Right lobe of liver (tissue), 6 donors: ENCODE results near the gene KDM1A. TPM values are rescaled to one million over a fixed set of nuclear protein-coding genes. Genes with fewer than 3 reads are reported as not detected.

Source experiments
- ATAC-seq, 4 donors: fragments of 200-7000 bp; cut with Tn5 transposase; one replicate each; pipeline ENCODE4 v1.9.1; 2020; ENCODE audit warnings: mild to moderate bottlenecking in 4 of 4, moderate library complexity in 4 of 4
- DNase-seq, 3 donors: peaks; one replicate each; pipeline ENCODE4 v3.0.0-alpha.2; 2020
- H3K27ac ChIP-seq, 3 donors: fragments of 200-600 bp; one replicate each; pipeline ENCODE4 v1.8.0; 2022
- H3K27me3 ChIP-seq, 2 donors: fragments of 200-600 bp; one replicate each; pipeline ENCODE4 v1.8.0; 2022
- H3K36me3 ChIP-seq, 4 donors: fragments of 200-600 bp; sonication (generic) in 1 of 4; one replicate each; pipeline versions ENCODE4 v1.5.1 to v1.8.0; 2017 to 2022; ENCODE audit warnings: control low read depth in 1 of 4
- H3K4me1 ChIP-seq, 4 donors: fragments of 200-600 bp; sonication (generic) in 1 of 4; one replicate each; pipeline versions ENCODE4 v1.5.1 to v1.8.0; 2017 to 2022; ENCODE audit warnings: control low read depth in 1 of 4
- H3K4me3 ChIP-seq, 3 donors: fragments of 200-600 bp; one replicate each; pipeline ENCODE4 v1.8.0; 2022
- H3K9me3 ChIP-seq, 4 donors: fragments of 200-600 bp; sonication (generic) in 1 of 4; one replicate each; pipeline versions ENCODE4 v1.5.1 to v1.8.0; 2017 to 2022; ENCODE audit warnings: control low read depth in 1 of 4
- POLR2A ChIP-seq: fragments of 450-650 bp; IDR thresholded peaks from one replicate; pipeline ENCODE4 v1.6.1; 2017; ENCODE audit warnings: antibody characterized with exemption, mild to moderate bottlenecking
- WGBS: methylation state at CpG from one replicate; pipeline ENCODE4 v1.1.6; 2018; ENCODE audit warnings: low coverage, low lambda C conversion rate; ENCODE audit not compliant: insufficient coverage; ENCODE audit errors: missing lambda C conversion rate; 5-methylcytosine and 5-hydroxymethylcytosine counted together
- intact Hi-C, 2 donors: fragments of 100-400 bp; cut with DNase I; formaldehyde crosslinking; loops; one replicate each; pipeline versions ENCODE4 v1.11.2 to v1.14.1; 2022
- total RNA-seq, 6 experiments: library from RNA; depleted of rRNA in 2 of 6; stranded (reverse); fragments of >200 nt in 2 of 6; fragmentation: NEBNext Ultra II Directional in 3 of 6; extraction: Animal tissue kit (Norgen Biotek cat#: 25700) in 3 of 6; gene quantifications; one replicate each; pipeline versions ENCODE4 v1.1.0 to v1.2.4, GENCODE V29; 2016 to 2023
- TF ChIP-seq, protein P1 (sequence below), 4 donors: fragments of 200-600 bp in 3 of 4; fragments of 450-650 bp in 1 of 4; IDR thresholded peaks; one replicate each; pipeline versions ENCODE4 v1.5.1 to v1.8.0; 2016 to 2022; ENCODE audit warnings: antibody characterized with exemption in 4 of 4, mild to moderate bottlenecking in 2 of 4
- donor health status: DM: no; HTN: yes; CAD: no.
- donor health status: DM: no; HTN: no; CAD: no.
- donor health status: DM: no; HTN: no; CAD: no.
- donor health status: DM: no; HTN: yes; CAD: no.
- donor health status: DM: no; HTN: yes; CAD: no.

The KDM1A gene
- total RNA-seq, 6 experiments from 2014 or later = 15.3 to 22.2 (median 18.6) TPM

DNA sequence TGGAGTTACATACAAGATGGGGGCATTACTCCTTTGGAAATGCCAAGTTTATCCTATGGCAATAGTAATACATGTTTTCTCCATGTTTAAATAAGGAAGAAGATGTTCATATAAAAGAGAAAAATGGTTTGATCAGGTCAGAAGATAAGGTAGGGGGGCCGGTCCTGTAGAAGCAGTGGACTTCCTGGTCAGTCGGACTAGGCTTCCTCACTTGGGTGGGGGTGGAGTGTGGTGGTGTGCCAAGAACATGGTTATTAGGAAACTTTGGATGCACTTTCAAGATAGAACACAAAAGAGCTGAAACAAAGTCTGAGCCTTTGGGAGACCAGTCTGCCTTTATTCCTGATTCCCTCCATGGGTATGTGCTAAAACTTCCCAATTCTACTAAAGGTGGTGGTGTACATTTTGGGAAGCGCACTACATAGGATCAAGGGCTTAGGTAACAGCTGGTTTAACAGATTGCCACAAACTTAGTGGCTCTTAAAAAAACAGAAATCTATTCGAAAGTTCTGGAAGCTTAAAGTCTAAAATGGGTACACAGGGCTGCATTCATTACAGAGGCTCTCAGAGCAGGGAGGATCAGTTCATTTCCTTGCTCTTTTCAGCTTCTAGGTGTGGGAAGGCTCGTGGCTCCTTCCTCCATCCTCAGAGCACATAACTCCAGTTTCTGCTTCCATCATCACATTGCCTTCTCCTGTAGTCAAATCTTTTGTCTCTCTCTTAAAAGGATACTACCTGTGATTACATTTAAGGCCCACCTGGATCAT, 64.6 kb downstream of the KDM1A start:
- 47% methylated on average over 3 of the region's 5 CpGs for WGBS
- ATAC-seq = peak; percentile 60 to 86 (median 80)
- no peaks in the 10 kb centered on the region for H3K4me1 ChIP-seq
- peaks cover 0 to 47% (median 2%) of the 10 kb centered on the region in 4 donors for H3K36me3 ChIP-seq
- no peak overlapping the region for H3K4me3 ChIP-seq
- no peak overlapping the region for H3K27ac ChIP-seq
- peak in 2 of 3 donors; percentile 31 to 54 for DNase-seq
- TF ChIP-seq POLR2A = no peak
- TF ChIP-seq, protein P1, sequence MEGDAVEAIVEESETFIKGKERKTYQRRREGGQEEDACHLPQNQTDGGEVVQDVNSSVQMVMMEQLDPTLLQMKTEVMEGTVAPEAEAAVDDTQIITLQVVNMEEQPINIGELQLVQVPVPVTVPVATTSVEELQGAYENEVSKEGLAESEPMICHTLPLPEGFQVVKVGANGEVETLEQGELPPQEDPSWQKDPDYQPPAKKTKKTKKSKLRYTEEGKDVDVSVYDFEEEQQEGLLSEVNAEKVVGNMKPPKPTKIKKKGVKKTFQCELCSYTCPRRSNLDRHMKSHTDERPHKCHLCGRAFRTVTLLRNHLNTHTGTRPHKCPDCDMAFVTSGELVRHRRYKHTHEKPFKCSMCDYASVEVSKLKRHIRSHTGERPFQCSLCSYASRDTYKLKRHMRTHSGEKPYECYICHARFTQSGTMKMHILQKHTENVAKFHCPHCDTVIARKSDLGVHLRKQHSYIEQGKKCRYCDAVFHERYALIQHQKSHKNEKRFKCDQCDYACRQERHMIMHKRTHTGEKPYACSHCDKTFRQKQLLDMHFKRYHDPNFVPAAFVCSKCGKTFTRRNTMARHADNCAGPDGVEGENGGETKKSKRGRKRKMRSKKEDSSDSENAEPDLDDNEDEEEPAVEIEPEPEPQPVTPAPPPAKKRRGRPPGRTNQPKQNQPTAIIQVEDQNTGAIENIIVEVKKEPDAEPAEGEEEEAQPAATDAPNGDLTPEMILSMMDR (IDR thresholded peaks at IDR 0.05) = no peak
- H3K9me3 ChIP-seq = no peaks in the 10 kb centered on the region
- intact Hi-C loops = no loop called here
- no peaks in the 10 kb centered on the region for H3K27me3 ChIP-seq

DNA sequence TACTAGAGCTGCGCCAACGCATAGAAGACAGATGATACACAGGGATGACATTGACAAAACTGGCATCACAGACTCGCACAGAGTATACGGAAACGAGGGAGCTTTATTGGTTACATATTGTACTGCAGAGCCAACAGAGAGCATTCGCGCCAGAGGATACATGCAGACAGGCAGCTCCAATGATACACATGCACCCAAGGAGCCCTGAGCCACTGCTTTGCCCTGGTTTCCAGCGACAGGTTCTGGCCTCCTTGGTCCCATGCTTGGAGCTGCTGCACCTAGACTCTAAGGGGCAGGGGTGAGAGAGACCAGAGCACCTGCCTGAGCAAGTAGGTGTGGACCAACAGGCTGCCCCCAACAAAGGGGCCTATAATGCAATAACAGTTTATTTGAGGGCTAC, 65.6 kb downstream of the KDM1A start:
- 91% methylated on average over 7 of the region's 8 CpGs for WGBS
- ATAC-seq (no peak), DNase-seq (no peak)
- intact Hi-C loops = no loop called here
- H3K9me3 ChIP-seq = no peaks in the 10 kb centered on the region
- no peak overlapping the region for H3K27ac ChIP-seq
- no peaks in the 10 kb centered on the region for H3K27me3 ChIP-seq
- H3K4me3 ChIP-seq = no peak overlapping the region
- H3K36me3 ChIP-seq = peaks cover 0 to 43% (median 2%) of the 10 kb centered on the region in 4 donors
- no peaks in the 10 kb centered on the region for H3K4me1 ChIP-seq
- TF ChIP-seq POLR2A = no peak
- TF ChIP-seq, protein P1 (IDR thresholded peaks at IDR 0.05) = no peak

DNA sequence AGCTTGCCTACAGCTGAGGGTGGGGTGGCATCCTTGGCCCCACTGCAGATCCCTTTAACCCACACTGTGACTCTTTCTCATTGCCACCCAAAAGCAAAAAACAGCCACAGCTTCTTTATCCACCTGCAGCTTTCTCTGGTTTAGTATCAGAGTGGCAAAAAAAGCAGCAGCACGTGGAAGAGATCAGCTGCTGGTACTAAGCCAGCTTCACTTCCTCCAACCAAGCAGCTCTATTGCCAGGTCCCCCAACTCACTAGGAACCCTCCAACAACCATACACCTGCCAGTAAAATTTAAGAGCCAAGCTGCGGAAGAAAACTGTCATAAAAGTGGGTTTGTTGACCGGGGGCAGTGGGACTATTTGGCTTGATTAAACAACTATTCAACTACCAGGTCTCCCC, 66.4 kb downstream of the KDM1A start:
- 89% methylated on average over 3 of the region's 3 CpGs for WGBS
- Histone ChIP-seq H3K9me3 (no peaks in the 10 kb centered on the region), H3K27ac (no peak overlapping the region), H3K36me3 (peaks cover 0 to 35% (median 2%) of the 10 kb centered on the region in 4 donors), H3K4me3 (no peak overlapping the region), H3K27me3 (no peaks in the 10 kb centered on the region), H3K4me1 (no peaks in the 10 kb centered on the region)
- DNase-seq (no peak), ATAC-seq (no peak)
- TF ChIP-seq POLR2A = no peak
- TF ChIP-seq, protein P1 (IDR thresholded peaks at IDR 0.05) = no peak
- intact Hi-C loops = no loop called here

DNA sequence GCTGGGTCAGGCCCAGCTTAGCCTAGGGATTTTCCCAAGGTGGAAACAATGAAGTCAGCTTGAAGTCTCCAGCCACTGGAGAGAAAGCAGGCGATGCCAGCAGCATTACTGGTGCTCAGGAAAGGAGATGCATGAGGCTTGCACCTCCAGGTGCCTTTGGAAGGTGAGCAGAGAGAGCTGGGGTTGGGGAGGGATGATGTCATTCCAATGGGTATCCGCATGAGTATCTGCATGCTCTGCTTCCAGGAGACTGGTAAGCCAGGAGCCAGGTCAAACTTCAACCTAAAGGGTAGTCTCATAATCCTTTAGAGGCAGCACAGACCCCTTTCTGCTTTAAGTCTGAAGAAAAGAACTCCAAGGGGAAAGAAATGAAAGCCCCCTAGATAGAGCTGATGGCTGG, 68.8 kb downstream of the KDM1A start:
- TF ChIP-seq POLR2A = no peak
- TF ChIP-seq, protein P1 (IDR thresholded peaks at IDR 0.05) = no peak
- no peak overlapping the region for H3K4me3 ChIP-seq
- H3K4me1 ChIP-seq = no peaks in the 10 kb centered on the region
- no peak for DNase-seq
- peaks cover 0 to 37% (median 1%) of the 10 kb centered on the region in 4 donors for H3K36me3 ChIP-seq
- ATAC-seq = no peak
- no peaks in the 10 kb centered on the region for H3K9me3 ChIP-seq
- intact Hi-C loops = no loop called here
- no peak overlapping the region for H3K27ac ChIP-seq
- H3K27me3 ChIP-seq = no peaks in the 10 kb centered on the region
- WGBS = 100% methylated on average over 1 of the region's 2 CpGs
